ENCODE results near the gene SMYD2. TPM values are rescaled to one million over a fixed set of nuclear protein-coding genes. Genes with fewer than 3 reads are reported as not detected.

Gene SMYD2
- total RNA-seq, 6 experiments from 2014 or later = 14.5 to 45.2 (median 24.1) TPM

DNA sequence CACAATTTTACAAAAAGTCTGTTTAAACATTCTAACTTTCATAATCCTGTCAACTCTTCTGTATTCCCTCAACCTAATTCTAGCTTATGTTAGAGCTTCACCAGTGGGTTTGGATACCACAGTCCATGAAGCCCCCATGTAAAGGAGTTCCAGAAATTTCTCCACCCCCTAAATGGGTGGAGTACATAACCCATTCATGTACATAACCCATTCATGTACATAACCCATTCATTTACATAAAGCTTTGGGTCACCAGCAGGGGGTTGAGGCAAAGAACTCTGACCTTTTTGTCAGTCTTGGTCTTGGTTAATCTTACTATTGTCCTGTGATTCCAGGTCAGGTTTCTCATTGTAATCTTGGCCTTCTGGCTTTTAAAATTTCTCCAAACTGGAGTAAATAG lies 61.6 kb downstream of the SMYD2 start:
- Histone ChIP-seq H3K36me3 (no peaks in the 10 kb centered on the region), H3K4me1 (no peaks in the 10 kb centered on the region), H3K9me3 (no peaks in the 10 kb centered on the region), H3K27ac (no peak overlapping the region), H3K4me3 (no peak overlapping the region), H3K27me3 (no peaks in the 10 kb centered on the region)
- ATAC-seq = no peak
- no peak for DNase-seq
- TF ChIP-seq CTCF (IDR thresholded peaks at IDR 0.05) = no peak
- TF ChIP-seq POLR2A (IDR thresholded peaks at IDR 0.05) = no peak
- intact Hi-C loops (cut with DNase I) = no loop called here

- H3K27ac ChIP-seq = no peak overlapping the region
- no peak for ATAC-seq
- no peaks in the 10 kb centered on the region for H3K27me3 ChIP-seq
- no peaks in the 10 kb centered on the region for H3K9me3 ChIP-seq
- no peaks in the 10 kb centered on the region for H3K4me1 ChIP-seq
- DNase-seq = no peak
- intact Hi-C loops (cut with DNase I) = no loop called here
- H3K4me3 ChIP-seq = no peak overlapping the region
- no peaks in the 10 kb centered on the region for H3K36me3 ChIP-seq
- no peak for TF ChIP-seq POLR2A (IDR thresholded peaks at IDR 0.05)
- TF ChIP-seq CTCF (IDR thresholded peaks at IDR 0.05) = no peak
Measured at GRCh38 chr1:214344897-214345296, 63.9 kb downstream of the SMYD2 start.

- WGBS (ENCODE audit: insufficient coverage, low coverage, low lambda C conversion rate, missing lambda C conversion rate) = 100% methylated on average over 4 of the region's 5 CpGs
- no peaks in the 10 kb centered on the region for H3K27me3 ChIP-seq
- no peak overlapping the region for H3K27ac ChIP-seq
- H3K9me3 ChIP-seq = no peaks in the 10 kb centered on the region
- ATAC-seq (no peak), DNase-seq (no peak)
- TF ChIP-seq POLR2A (IDR thresholded peaks at IDR 0.05) = no peak
- no peak for TF ChIP-seq CTCF (IDR thresholded peaks at IDR 0.05)
- H3K4me3 ChIP-seq = no peak overlapping the region
- no peaks in the 10 kb centered on the region for H3K36me3 ChIP-seq
- H3K4me1 ChIP-seq = no peaks in the 10 kb centered on the region
- intact Hi-C loops (cut with DNase I) = no loop called here
Measured at GRCh38 chr1:214349008-214349407, 68.0 kb downstream of the SMYD2 start.

DNA sequence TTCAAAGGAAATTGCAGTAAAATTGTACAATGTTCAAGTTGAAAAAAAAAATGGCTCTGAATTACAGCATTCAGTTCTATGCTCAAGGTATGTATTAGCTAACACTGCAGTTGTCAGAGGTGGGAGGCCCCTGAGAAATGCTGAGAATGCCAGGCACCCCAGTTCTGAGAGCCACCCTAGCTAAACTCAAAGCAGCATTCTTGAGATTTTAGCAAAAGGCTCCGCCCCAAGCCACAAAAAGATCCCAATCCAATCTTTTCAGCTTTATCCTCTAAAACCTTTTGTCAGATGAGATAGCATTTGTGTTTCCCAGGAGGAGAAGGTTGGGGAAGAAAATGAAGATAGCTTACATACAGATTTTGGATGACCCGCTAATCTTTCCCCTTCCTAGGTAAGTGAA lies 68.8 kb downstream of the SMYD2 start:
- no peak for ATAC-seq

More for the DNA sequence above, 68.8 kb downstream of the SMYD2 start:
- Histone ChIP-seq H3K4me3 (no peak overlapping the region), H3K27ac (no peak overlapping the region), H3K9me3 (no peaks in the 10 kb centered on the region), H3K36me3 (no peaks in the 10 kb centered on the region), H3K27me3 (no peaks in the 10 kb centered on the region), H3K4me1 (no peaks in the 10 kb centered on the region)
- TF ChIP-seq CTCF (IDR thresholded peaks at IDR 0.05) (no peak), POLR2A (IDR thresholded peaks at IDR 0.05) (no peak)
- intact Hi-C loops (cut with DNase I) = no loop called here
- 94% methylated on average over 2 of the region's 2 CpGs for WGBS (ENCODE audit: insufficient coverage, low coverage, low lambda C conversion rate, missing lambda C conversion rate)
- no peak for DNase-seq
